NCI-H1417 (cell line): ENCODE data around the gene KCNIP4.

Source experiments
- DNase-seq, 3 experiments: peaks; one replicate each; lab custom pipeline; 2025; lab: John Stamatoyannopoulos, UW

The KCNIP4 gene

DNA sequence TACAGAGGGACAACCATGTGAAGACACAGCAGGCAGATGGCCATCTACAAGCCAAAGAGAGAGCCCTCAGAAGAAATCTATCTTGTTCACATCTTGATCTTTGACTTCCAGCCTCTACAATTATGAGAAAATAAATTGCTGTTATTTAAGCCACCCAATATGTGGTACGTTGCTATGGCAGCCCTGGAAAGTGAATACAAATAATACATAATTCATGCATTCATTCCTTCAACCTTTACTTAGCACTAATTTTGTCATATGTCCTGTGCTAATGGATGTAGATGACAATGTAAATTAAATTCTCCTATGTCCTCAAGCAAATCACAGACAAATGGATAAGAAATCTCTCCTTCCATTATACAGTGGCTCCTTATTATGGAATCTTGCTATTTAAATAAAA lies 886.7 kb downstream of the KCNIP4 start:
- DNase-seq, result peak in 1 of 3 experiments; percentile 8

DNA sequence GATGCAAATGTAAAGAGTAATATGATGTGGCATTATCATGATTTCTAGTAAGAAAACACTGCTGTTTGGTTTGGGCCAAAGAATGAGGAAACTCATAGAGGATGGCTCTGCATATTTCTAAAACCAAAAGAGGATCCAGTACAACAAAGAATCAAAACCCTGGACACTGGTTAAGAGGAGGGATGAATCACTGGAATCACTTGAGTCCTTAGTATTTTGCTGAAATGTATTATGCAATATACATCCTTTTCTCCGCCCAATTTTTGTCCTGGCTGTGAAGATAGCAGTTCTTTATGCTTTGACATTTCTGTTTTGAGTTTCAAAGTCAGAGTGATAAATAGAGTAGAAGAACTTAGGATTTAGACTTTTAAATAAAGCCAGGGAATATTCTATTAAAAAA lies 902.4 kb downstream of the KCNIP4 start:
- no peak for DNase-seq

DNA sequence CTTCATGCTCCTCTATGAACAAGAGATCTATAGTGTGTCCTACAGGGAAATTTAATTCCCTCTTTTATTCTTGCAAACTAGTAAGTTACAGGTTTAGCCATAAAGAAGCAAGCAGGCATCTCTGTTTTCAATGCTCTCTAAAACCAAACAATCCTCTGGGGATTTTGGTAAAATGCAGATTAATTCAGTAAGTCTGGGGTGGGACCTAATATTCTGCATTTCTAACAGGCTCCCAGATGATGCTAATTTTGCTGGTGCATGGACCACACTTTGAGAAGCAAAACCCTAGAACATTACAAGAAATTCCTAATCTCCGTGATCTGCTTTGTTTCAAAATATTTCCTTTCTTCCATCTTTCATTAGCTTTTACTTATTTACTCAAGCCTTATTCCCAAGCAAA lies 903.5 kb downstream of the KCNIP4 start:
- no peak for DNase-seq

DNA sequence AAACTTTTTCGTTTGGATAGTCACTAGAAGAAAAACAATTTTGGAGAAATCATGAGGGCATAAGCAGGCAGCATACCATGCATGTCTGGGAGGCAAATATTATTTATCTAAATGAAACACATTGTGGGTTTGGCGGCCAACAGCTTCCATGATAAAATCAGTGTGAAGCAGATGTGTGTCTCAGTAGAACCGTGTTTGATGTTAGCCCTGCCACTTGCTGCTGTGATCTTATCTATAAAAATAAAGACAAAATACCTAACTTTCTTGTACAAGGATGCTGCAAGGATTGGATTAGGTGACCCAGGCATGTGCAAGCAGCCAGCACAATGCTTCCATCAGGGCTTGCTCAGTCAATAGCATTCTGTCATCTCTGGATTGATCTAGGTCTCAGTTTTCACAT lies 906.9 kb downstream of the KCNIP4 start:
- no peak for DNase-seq

DNA sequence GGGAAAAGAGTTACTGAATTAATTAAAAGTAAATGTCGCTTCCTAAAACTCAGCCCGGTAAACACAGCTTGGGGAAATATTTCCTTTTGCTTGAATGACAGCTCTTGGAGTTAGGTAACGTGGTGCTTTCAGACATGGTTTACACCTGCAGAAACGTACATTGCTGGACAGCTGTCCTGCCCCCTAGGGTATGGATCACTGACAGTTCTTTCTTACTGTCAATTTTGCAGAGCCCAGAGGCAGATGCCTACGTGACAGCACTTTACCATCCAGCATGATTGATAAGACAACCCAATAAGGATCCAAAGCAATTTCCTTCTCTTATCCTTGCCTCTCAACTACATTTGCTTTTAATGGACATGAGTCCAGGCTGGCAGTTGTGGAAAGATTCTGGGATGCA lies 913.8 kb downstream of the KCNIP4 start:
- DNase-seq, result no peak

DNA sequence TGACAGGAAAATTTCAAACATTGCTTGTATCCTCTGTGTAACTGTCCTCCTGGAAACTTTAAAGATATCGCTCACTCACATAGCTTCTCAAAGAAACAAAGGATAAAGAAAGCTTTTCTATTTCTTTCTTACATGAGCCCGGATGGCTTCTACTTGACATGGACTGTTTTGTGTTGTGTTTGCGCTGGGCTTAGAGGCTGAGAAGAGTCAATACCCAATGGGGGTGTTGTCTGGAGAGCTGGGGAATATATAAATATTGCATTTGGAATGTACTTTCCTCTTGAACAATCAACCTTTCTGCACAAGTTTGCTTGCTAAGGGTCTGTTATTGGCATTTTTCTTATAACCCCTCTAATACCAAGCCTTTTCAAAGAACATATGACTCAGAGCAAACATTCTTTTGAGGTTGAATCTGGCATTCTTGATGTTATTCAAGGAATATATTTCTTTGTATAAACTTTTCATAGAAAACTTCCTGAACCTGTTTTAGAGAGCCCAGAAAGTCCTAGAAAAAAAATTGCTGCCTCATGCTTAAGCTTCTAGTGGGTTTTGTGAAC lies 916.4 kb downstream of the KCNIP4 start:
- no peak for DNase-seq

DNA sequence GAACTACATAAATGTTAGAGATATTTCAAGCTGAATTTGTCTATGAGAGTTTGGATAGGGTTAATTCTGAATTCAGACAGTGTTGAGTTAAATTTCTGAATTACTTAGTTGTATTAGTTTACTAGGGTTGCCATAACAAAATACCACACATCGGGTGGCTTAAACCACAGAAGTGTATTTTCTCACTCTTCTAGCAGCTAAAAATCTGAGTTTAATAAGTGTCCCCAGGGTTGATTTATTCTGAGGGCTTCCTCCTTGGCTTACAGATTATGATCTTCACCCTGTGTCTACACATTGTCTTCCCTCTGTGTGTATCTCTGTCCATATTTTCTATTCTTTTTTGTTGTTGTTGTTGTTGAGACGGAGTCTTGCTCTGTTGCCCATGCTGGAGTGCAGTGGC lies 929.8 kb downstream of the KCNIP4 start:
- no peak for DNase-seq

DNA sequence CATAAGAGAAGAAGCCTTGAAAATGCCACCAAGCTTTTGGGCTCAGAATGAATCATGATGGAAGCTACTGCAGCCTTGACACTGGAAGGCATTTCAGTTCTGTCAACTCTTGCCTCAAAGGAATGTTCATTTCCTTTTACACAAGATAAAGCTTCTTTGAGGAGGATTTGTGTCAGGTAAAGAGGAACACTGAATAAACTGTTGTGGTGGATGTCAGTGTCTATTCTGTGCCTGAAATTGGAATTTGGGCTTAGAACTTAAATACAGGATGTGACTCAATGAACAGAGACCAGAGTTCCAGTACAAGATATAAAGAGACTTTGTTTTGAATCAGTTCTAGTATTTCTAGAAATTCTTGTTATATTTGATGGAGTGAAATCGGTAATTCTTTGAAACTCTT lies 935.1 kb downstream of the KCNIP4 start:
- no peak for DNase-seq

DNA sequence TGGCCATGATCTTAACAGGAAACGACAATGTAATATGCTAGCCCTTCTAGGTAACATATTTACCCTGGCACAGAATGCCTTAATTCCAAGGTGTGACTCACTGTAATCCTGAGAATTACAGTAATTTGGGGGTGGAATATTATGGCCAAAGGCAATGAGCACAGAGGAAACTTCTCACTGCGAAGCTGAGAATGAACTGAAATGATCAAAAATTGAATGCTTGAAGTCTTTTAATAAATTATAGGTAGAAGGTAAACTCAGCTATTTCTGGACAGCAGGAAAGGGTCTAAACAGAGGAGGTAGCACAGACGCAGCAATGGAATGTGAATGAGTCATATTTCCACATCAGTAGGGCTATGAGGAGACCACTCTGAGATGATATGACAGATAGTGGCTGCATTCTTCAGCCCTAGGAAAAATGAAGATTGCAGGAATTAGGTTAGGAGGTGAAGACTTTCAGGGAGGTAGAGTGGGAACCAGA lies 935.7 kb downstream of the KCNIP4 start:
- DNase-seq, result no peak

DNA sequence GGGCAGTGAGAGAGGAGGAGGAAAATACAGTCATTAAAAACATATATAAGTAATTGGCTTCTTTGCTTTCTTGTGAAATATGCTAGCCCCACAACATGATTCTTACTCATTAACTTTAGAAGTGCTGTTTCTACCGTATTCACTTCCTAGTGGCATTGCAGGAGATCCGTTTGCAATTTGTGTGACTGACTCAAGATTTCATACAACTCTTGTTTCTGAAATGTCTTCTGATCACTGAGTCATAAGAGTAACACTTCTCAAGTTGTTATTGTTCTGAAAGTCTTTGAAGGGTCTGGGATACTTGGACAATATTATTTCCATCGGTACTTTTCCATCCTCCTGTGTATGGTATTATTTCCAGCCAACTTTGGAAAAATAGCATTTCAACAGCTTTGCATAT lies 937.5 kb downstream of the KCNIP4 start:
- DNase-seq, result no peak

DNA sequence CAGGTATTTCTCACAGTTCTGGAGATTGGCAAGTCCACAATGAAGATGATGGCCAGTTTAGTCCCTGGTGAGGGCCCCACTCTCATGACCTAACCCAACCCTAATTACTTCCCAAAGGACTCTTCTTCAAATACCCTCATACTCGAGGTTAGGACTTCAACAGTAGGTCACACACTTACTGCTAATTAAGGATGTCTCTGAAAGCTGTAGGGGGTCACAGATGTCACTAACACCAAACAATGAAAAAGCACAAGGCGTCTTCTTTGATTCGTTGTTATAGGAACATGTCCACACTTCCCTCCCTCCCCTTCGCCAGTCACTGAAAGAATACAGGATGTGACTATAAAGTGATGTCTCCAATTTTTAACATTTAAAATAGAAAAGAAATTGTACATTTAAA lies 938.6 kb downstream of the KCNIP4 start:
- no peak for DNase-seq

DNA sequence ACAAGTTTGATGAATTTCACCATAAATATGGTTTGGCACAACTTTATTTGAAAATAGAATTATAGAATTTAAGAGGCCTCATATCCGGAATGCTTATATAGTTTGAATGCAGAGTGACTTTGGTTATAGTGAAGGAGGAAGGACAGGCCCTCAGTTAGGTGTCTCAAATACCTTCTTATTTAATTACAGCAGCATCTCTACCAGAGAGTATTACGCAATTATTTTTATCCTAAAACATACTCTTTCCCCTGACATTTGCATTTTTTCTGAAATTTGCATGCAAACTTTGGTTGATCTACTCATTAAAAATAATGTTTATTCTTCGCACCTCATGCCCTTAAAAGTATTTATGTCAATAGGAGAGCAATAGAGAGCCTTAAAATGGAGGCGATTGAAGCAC lies 942.9 kb downstream of the KCNIP4 start:
- DNase-seq, result no peak

DNA sequence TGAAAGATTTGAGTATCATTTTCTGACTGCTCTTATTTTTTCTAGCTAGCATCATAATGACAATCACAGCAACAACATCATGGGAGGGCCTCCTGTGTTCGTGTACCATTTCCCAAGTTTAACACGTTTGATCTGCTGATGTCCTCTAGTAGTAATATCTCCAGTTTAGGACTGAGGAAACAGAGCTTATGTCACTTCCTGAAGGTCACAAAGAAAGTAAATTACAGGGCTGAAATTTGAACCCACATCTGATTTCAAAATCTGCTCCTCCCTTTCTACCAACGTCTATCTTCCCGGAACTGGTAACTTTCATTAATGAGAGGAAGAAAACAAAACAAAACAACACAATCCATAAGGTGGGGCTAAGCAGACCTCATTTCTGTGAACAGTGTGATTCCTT lies 945.6 kb downstream of the KCNIP4 start:
- DNase-seq, result no peak

DNA sequence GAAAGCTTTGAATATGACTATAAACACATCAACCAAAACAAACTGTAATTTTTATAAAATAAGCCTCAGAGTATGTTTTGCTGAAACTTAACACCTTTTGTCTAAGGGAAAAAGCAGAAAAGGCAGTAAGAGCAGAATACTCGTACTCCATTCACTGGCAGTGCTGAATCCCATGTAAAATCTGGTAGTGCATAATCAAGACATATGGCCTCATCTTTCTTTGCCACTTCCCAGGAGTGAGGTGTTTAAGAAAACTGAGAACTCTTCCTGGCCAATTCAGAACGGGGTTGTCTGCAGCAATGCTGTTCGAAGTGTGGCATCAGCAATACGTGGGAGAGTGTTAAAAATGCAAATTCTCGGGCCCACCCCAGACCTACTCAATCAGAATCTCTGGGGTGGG lies 946.3 kb downstream of the KCNIP4 start:
- no peak for DNase-seq

DNA sequence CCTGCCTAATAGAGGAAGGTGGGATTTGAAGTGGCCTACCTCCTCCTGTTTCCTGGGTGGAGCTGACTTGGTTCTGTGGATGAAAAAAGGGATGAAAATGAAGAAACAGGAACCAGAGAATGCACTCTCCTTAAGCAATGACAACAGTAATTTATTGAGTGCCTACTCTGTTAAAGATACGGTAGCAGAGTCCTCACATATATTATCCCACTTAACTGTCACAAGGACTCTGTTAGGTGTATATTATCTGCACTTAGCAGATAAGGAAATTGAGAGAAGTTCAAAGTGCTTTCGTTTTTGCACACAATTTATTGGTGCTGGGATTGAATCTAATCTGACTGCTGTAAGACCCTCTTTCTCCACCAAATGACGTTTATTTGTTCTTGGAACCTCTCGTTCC lies 947.1 kb downstream of the KCNIP4 start:
- DNase-seq, result peak in 1 of 3 experiments; percentile 28

DNA sequence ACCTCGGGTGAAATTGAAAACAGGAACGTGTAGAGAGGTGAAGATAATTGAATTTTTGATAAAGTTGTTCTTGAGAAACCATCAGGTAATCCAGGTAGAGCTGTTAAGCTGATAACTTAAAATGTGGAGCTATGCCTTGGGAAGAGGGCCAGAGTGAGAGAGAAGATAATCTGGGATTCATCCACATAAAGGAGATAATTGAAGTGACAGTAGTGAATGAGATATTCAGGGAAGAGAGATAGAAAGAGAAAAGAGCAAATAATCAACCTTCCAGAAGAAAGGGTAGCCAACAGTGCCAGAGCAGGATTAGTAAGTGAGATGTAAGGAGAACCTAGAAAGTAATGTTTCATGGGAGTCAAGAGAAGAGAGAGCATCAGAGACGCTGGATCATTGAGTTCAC lies 950.7 kb downstream of the KCNIP4 start:
- no peak for DNase-seq

DNA sequence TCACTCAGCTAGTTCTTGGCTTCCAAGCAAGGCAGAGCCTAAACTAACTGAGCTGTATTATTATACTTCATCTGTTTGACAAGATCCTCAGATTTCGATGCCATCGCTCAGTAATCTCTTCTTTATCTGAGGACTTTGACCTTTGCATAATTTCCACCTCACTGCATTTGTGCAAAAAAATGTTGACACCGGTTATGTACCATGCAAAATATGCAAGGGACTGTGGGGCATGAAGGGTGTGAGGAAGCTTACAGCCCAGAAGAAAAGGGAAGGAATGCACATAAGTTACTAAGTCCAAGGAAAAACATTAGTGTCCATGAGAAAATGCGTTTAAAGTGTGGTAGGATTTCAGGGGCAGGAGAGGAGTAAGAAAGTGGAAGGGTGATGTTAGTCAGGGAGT lies 953.0 kb downstream of the KCNIP4 start:
- no peak for DNase-seq

DNA sequence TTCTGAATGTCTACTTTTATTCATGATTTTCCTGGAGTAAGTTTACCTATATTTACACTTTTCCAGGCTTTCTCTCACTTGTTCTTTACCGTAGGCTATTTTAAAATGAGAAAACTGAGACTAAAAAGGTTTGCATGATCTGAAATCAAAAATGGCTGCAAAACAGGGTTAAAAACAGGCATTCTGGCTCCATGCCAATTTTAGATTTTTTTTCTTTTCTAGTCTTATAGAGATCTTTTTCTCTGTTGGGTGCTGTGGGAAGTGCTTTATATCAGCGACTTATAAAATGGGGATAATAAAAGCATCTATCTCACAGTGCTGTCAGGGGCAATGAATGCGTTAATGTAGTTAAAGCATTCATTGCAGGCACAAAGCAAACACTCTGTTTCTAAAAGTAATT lies 953.6 kb downstream of the KCNIP4 start:
- no peak for DNase-seq

DNA sequence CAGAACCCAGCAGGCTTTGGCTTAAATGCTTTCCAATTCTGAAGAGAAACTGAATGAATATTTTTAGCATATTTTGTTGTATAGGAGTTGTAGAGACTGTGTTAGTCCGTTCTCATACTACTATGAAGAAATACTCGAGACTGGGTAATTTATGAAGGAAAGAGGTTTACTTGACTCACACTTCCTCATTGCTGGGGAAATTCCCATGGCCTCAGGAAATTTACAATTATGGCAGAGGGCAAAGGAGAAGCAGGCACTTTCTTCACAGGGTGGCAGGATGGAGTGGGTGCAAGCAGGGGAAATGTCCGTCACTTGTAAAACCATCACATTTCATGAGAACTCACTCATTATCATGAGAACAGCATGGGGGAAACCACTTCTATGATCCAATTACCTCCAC lies 956.6 kb downstream of the KCNIP4 start:
- no peak for DNase-seq

DNA sequence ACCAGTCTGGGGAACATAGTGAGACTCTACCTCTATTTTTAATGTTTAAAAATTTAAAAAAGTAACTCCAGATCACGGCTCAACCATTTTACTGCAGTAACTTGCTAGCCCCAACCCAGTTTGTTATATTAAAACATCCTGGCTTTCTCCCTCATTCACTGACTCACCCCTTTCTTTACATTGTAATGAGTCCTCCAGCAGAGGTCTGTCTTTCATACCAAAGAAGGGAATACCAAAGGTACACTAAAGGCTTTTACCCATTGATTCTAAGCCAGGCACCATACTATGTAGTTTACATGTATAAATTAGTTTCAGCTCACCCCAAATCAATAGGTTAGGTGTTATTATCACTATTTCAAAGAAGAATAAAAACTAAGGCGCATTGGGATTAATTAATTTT lies 961.4 kb downstream of the KCNIP4 start:
- no peak for DNase-seq

DNA sequence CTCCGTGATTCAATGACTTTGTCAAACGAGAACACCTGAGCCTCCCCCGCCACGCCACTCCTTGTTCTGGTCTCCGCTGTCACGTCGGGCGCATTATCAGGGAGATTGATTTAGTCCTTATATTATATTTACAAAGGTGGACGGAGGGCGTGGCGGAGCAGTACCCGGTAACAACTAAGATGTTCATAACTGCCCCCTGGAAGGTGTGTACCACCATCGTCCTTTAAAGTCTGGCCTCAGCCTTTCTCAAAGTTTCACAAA lies 964.1 kb downstream of the KCNIP4 start:
- DNase-seq, result no peak

DNA sequence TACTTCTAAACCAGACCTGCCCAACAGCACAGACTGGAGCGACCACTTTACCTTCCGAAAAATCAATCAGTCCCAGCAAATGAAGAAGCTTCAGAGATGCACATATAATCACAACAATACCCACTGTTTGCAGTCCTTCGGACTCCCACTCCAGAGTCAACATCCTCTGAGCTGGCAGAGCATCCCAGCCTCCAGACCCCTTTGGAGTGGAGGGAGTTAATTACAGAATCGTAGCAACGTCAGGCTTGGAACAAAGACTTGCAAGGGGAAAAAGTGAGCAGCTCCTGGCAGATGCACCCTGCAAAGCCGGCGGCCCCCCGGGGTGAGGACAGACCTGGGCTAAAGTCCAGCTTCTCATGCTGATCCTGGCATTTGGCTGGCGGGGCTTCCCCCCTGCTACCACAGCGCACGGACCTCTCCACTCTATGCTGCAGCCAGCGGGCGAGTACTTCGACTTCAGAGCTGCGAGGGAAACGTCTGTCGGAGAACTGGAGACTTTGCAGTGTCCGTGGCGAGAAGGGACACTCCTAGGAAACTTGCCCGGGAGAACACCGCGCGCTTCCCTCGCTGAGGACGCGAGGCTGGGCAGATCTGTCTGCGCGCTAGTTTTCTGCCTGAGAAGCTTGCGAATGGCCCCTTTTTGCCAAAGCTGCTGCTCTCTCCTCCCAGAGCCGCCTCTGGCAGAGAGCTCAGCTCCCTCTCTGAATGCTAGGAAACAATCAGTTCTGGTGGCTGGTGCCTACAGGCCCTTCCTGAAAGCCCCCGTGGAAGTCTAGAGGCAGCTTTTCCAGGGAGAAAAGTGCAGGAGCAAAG lies 964.6 kb downstream of the KCNIP4 start:
- peak; percentile 24 to 71 (median 60) for DNase-seq

DNA sequence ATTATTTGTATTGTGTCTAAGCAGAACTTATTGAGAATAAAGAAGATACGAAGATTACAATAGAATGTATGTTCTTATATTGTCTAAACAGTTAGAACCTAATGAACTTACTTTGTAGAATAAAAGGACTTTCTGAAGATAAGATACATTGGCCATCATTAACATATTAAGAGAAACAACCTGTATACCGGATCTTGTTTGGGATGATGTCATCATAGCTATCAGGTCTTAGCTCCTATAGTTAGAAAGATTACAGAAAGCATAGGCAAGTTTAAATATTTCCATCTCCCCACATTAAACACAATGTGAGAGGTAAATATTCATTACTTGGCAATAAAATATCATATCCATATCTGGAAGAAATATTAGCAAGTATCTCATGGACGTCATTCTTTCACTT lies 966.0 kb downstream of the KCNIP4 start:
- DNase-seq, result no peak

DNA sequence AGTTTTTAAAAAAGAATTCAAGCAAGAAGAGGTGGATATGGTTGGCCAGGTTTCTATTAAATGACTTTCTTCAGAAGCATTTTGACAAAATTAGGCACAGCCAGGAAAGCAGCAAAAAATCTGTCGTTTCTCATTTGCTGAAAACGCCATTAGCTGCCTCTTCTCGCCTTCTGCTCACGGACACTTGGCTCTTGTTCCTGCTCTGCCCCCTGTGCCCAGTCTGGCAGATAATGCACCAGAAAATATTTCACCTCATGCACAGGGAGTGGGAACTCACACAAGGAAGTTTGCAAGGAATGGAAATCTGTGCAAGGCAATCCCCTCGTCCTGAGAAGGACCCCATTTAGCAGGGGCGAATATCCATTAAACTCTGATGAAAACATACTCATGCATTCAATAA lies 988.3 kb downstream of the KCNIP4 start:
- DNase-seq, result no peak
